DOHH2 (cell line): ENCODE measurements around the gene ATP11A.

Source experiments
- EZH2phosphoT487 ChIP-seq: fragments of 200-600 bp; sonication (generic); IDR thresholded peaks from 2 replicates; pipeline ENCODE4 v1.6.1; 2017; ENCODE audit warnings: borderline replicate concordance, mild to moderate bottlenecking, antibody characterized with exemption, low read length, moderate library complexity, mixed read lengths
- TF ChIP-seq, protein P1 (sequence below): fragments of 200-600 bp; sonication (generic); IDR thresholded peaks from one replicate; pipeline ENCODE4 v1.5.1; 2014; ENCODE audit warnings: antibody characterized with exemption, mild to moderate bottlenecking, low read depth, low read length; ENCODE audit not compliant: poor library complexity, severe bottlenecking

DNA sequence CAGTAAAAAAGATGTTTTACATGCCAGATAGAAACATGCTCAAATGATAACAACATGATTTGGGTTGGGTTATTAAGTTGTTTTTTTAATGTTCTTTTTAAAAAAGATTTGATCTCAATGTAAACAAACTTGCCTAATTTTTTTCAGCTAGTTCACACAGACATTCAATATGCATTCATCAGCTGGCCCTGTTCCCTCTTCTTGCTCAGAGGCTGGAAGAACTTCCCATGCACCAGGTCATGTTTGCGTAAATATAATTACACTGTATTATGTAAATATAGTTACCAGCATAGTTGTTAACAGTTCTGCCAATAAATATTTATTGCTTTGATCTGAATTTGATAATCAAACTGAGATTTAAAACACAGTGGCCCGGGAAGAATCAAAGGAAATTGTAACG lies 70.6 kb downstream of the ATP11A start:
- TF ChIP-seq, protein P1, sequence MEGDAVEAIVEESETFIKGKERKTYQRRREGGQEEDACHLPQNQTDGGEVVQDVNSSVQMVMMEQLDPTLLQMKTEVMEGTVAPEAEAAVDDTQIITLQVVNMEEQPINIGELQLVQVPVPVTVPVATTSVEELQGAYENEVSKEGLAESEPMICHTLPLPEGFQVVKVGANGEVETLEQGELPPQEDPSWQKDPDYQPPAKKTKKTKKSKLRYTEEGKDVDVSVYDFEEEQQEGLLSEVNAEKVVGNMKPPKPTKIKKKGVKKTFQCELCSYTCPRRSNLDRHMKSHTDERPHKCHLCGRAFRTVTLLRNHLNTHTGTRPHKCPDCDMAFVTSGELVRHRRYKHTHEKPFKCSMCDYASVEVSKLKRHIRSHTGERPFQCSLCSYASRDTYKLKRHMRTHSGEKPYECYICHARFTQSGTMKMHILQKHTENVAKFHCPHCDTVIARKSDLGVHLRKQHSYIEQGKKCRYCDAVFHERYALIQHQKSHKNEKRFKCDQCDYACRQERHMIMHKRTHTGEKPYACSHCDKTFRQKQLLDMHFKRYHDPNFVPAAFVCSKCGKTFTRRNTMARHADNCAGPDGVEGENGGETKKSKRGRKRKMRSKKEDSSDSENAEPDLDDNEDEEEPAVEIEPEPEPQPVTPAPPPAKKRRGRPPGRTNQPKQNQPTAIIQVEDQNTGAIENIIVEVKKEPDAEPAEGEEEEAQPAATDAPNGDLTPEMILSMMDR: no peak
- TF ChIP-seq EZH2phosphoT487: no peak
